NCI-H1436 treated with DMSO at 0.1 percent for 48 hours (cell line): ENCODE measurements around the gene CDK19.

Source experiments
- DNase-seq: peaks from one replicate; lab custom pipeline; 2025; lab: John Stamatoyannopoulos, UW

CDK19 gene

DNA sequence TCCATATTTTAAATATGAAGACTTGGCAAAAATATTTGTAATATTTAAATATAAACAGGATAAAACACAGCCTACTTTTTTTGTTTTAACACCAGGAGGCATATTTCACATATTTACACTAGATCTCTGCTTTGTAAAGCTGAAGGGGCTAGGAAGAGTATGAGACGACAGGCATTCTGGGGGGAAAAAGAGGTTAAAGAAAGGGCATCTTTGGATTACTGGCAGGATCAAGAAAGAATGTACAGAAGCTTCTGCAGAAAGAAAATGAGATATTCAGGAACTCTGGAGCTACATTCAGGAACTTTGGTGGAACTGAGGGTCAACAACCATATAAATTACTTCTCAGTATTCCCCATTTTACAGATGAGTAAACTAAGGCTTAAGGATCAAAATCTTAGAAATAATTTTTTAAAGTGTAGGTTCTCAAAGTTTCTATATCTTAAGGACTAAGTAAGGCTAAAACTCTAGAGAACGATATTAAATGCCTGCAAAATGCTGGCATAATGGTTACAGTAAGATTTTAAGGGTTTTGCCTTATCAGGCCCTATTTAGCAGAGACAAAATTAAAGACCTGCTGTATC is 156.5 kb downstream of the CDK19 start:
- DNase-seq, result no peak

DNA sequence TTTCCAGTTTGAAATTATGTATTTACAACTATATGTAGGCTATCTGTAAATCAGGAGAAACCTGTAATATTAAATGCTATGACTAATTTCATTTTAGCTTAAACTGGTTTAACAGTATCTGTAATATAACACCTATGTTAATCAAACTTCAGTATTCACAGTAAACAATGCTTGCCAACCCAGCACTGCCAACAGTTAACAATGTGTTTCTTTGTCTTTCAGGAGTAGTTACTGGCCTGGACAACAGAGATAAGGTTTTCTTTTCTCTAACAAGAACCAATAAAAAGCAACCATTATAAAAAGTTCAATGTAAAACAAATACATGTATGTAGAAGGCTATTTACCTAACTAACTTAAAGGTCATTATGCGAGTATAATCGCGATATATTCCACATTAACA is 158.8 kb downstream of the CDK19 start:
- no peak for DNase-seq

DNA sequence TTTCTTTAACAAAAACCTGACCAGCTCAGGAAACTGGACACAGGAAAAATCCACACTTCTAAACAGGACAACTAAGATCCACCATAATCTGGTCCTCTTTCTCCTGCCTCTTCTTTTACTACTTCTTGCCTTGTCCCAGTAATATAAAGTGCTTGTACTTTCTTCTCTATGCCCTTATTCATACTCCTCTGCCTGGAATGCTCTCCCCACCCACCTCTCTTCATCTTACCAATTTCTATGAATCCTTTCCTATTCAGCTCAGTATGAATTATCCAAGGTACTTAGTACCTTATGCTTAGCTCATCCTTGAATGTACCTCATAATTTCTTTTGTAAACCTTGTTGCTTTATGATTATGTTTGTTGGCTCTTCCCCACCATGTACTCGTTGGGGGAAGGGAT is 159.4 kb downstream of the CDK19 start:
- DNase-seq, result no peak

DNA sequence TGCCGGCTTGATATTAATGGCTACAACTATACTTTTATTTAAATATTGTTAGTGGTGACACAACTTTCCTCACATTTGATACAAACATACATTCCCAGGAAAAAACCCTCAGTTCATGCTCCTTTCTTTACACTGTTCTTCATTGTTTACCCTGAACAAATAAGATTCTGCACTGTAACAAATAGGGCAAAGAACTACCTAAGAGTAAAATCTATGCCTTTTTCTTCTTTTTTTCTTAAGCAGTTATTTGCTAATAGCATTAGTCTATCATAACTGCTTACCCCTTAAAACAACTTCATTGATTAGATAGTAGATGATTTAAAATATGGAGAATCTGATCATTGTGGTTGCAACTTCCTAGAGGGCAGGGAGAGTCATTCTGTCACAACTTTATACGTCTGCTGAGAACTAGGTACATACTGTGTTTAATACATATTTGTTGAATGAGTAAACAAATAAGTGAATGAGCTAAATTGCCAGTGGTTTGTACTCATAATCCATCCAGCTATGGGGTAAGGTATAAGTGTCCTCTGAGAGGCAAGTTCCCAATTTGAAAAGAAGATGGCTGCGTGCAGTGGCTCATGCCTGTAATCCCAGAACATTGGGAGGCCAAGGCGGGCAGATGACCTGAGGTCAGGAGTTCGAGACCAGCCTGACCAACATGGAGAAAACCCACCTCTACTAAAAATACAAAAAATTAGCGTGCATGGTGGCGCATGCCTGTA is 161.0 kb downstream of the CDK19 start:
- DNase-seq, result no peak

DNA sequence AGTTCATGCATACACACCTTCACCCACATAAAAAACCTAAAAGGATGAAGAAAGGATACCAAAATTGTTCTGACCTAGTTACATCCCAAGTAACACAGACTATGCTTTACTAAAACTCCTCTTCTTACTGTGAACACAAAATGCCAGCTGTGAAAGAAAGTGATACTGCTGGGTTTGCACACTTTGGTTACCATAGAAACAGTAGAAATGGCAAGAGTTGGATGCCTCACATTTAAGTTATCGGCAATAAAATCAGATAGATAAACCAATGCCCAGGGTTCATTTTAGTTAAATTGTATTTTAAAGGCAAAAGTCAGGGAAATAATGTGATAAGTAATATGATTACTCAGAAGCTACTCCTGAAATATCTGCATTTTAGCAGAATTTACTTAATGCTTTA is 161.9 kb downstream of the CDK19 start:
- no peak for DNase-seq

DNA sequence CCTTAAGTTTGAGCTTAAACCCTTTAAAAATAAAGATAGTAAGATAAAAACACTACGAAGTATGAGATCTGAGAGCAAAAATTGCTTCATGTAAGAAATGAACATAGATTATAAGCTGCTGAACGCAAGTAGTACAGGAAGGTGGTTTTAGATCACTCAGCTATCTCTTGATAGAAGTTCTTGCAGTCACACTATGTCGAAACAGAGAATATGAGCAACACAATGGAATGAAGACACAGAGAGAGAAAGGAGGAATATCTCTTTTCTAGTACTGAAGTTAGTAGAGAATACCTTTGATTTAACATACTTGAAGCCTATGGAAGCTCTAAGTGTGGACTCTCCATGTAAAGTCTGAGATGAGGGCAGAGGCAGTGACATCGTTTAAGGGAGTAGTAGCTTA is 162.7 kb downstream of the CDK19 start:
- no peak for DNase-seq

DNA sequence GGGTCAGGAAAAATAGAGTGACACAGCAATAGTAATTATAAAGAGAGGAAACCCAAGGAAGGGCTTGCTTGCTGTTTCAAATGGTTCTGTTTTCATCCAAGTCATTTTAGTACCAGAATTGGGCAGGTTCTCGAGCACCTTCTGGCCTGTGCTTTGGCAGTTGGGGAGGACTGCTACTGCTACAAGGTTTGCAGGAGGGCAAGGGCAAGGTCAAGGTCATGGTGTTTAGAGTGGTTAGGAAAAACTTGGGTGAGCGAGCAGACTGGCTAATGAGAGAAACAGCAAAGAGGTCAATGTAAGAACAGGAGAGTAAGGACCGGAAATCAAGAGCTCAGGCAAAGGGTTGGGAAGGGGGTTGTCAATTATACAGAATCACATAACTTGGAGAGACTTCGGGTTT is 164.5 kb downstream of the CDK19 start:
- no peak for DNase-seq

DNA sequence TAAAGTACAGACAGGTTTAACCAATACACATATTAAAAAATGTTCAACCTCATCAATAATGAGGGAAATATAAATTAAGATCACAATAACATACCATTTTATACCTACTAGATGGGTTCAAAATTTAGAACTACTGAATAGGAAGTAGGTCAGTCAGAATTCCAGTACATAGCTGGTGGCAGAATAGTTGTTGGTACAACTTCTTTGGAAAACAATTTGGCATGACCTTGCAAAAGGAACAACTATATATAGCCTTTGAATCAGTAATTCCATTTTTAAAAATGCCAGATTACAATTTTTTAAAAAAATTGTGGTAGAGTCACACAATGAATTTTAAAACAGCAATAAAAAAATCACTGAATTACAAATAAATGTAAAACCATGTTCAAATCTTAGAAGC is 165.6 kb downstream of the CDK19 start:
- no peak for DNase-seq

DNA sequence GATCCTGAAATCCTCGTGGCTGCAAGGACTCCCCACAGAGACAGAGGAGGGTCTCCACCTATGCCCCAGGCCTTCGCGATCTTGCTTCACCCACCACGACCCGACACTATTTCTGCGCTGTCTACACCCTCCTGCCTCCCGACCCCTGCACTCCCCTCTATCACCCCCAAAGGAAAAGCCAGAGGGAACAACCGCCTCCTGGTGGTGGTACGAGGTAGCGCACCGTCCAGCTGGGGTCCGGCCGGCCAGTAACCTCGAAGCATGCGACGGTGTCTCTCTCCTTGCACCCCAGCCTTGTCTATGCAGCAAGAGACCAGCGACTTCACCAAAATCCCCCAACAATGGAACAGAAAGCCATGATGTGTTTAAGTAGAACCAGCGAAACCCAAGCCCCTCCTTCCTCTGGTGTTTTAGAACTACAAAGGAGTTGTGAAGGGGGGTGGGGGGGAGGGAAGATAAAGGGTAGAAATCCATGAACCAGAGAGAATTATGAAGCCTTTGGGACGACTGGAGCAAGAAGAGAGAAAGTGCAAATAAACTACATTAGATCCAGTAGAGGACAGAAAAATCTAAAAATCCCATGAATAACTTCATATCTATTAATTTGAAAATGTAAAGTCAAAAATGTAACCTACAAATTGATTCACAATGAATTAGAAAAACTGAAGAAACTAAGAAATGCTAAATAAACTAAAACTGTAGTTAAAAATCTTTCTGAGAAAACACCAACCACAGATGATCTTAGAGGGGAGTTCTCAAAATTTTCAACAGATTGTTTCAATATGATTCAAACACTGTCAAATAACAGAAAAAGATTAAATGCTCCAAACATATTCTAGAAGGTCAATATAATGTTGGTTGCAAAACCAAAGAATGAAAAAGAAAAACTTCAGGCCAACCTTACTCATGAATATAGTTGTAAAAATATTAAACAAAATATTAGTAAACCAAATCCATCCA is 168.0 kb downstream of the CDK19 start:
- no peak for DNase-seq

DNA sequence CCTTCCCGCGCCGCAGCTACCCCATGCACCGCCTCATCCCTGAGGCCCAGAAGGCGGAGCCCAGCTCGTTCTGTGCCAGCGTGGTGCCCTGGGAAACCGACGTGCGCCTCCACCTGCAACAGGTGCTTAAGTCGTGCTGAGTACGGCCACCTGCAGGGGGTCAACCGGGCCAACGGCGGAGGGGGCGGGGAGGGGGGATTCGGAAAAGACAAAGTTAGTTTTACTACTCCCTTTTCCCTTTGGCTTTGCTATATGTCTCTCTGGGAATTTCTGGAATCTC is 168.9 kb downstream of the CDK19 start:
- no peak for DNase-seq

DNA sequence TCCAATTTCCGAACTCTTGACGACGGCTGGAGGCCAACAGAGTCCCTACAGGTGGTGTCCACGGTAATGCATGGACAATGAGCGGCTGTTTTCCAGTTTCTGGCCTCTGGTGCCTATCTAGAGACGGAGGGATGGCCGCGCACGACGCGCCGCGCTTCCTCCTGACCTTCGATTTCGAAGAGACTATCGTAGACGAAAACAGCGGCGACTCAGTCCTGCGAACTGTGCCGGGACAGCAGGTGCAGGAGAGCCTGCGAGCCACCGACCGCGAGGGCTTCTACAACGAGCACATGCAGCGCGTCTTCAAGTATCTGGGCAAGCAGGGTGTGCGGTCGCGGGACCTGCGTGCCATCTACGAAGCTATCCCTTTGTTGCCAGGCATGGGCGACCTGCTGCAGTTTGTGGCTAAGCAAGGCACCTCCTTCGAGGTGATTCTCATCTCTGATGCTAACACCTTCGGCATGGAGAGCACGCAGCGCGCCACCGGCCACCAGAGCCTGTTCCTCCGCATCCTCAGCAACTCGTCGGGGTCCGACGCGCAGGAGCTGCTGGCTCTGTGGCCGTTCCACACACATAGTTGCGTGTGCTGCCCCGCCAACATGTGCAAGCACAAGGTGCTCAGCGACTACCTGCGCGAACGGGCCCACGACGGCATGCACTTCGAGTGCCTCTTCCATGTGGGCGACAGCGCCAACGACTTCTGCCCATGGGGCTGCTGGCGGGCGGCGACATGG is 169.4 kb downstream of the CDK19 start:
- no peak for DNase-seq

DNA sequence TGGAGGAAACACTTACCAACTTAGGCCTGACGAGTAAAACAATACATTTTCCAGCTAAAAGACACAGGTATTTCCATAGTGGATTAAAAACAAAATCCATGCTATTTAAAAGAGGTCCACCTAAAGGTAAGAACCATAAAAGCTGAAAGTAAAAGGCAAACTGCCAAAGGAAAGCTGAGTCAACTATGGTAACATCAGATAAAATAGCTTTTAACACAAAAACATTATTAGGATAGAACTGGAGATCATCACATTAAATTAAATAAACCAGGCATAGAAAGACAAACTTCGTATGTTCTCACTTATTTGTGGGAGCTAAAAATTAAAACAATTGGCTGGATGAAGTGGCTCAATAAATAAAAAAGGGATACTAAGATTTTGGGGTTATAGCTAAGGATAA is 172.1 kb downstream of the CDK19 start:
- no peak for DNase-seq

DNA sequence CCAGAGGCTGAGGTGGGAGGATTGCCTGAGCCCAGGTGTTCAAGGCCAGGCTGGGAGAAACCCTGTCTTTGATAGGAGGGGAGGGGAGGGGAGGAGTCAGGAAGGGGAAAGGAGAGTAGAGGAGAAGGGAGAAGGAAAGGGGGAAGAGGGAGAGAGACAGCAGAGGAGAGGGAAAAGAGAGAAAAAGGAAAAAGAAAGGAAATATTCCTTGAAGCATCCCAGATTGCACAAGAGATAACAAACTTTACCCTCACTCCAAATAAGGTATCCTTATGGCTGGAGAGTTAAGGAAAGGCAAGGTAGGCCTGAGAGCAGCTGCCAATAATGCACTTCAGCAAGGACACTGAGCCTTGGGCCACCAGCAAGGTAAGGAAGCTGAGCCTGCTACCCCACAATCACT is 172.6 kb downstream of the CDK19 start:
- DNase-seq, result no peak

DNA sequence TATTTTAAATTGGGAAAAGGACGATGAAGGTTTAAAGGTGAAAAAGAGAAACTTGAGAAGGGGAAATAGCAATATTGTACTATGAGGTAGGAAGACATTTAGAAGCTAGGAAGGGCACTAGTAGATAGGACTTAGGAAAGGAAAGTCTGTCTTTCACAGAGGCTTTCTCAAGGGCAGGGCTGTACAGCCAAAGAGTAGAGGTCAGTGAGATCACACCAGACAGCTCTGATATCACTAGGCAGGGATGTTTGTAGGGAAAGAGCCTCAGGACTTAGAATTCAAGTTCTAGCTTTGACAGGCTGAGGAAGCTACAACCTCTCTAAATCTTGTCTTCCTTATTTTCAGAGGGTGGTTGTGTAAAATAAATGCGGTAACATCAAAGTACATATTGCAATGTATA is 178.5 kb downstream of the CDK19 start:
- DNase-seq, result no peak

DNA sequence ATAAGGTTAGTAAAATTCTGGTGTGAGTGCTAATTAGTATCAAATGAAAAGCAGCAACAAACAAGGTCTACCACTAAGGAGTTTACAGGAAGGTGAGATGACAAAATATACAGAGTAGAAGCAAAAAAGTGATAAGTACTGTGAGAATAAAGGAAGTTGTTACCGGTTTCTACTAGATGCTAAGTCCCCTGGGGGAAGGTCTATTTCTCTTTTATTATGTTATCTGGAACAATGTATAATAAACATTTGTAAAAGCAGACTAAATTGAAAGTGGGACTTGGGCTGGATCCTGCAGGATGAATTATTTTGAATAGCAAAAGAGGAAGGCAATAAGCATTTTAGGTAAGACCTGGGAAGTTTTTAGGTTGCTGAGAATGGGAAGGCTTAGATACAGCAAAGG is 180.2 kb downstream of the CDK19 start:
- DNase-seq, result no peak

DNA sequence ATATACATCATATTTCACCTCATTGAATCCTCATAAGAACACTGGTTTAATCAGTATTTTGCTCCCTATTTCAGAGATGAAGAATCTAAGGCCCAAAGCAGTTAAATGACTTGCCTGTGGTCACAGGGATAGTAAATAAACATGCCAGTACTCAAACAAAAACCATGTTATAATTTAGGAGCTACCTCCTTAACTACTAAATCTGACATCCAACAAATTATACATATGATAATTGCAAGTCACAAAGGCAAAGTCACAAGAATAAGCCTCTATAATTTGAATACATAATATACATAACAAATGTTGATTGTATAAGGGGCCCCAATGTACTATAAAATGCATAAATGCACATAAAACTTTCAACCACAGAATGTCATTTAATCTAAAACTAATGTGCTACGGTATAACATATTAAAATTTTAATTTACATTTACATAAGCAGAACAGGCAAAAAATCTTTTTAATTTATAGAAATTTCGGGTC is 181.5 kb downstream of the CDK19 start:
- DNase-seq, result no peak

DNA sequence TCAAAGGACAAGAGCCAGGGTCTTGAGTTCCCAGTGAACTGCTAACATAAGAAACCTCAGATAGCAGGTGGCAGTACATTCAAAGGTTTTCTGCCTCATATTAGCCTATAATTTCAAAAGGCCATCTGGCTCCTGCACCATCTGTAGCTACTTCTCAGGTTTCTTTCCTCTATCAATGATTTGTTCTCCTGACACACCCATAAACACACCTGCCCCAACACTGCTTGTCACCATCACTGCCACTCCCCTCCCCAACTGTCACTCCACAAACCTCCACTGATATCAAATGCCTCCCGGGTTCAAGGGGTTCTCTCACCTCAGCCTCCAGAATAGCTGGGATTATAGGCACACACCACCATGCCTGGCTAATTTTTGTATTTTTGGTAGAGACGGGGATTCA is 186.1 kb downstream of the CDK19 start:
- DNase-seq, result peak; percentile 45

DNA sequence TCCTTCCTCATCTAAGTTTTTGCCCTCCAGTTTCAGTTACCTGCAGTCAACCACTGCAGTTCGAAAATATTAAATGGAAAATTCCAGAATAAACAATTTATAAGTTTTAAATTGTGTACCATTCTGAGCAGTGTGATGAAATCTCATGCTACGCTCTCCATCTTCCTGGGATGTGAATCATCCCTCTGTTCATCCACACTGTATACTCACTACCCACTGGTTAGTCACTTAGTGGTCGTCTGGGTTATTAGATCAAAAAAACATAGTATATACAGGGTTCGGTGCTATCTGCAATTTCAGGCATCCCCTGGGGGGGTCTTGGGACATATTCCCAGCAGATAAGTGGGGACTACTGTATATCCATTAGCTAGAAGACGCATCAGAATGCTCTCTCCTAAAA is 186.9 kb downstream of the CDK19 start:
- no peak for DNase-seq

DNA sequence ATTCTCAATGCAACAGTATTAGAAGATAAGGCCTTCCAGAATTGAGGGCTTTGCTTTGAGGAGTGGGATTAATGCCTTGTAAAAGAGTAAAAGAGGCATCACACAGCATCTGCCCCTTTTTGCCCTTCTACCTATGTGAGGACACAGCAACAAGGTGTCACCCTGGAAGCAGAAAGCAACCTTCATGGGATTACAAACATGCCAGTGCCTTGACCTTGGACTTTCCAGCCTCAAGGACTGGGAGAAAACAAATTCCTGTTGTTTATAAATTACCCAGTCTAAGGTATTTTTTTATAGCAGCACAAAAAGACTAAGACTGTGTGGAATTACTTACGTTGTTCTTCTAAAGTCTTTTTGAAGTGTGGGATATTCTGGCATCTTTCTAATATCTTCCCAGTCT is 188.8 kb downstream of the CDK19 start:
- DNase-seq, result no peak

DNA sequence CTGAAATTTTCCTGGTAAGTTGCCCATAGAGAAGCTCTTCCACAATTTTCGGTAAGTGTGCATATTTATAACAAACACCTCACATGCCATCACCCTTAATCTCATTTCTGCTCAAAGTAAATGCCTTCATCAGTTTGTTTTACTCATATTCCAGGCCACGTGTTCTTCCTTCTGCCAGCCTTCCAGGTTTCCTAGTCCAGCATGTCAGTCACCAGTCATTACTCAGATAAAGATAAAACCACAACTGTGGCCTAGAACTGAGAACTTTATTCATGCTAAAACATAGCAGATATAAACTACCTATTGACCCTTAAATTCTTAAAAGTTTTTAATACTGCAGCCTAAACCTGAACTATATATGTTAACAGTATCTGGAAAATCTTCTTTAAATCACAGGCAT is 189.4 kb downstream of the CDK19 start:
- DNase-seq, result no peak

DNA sequence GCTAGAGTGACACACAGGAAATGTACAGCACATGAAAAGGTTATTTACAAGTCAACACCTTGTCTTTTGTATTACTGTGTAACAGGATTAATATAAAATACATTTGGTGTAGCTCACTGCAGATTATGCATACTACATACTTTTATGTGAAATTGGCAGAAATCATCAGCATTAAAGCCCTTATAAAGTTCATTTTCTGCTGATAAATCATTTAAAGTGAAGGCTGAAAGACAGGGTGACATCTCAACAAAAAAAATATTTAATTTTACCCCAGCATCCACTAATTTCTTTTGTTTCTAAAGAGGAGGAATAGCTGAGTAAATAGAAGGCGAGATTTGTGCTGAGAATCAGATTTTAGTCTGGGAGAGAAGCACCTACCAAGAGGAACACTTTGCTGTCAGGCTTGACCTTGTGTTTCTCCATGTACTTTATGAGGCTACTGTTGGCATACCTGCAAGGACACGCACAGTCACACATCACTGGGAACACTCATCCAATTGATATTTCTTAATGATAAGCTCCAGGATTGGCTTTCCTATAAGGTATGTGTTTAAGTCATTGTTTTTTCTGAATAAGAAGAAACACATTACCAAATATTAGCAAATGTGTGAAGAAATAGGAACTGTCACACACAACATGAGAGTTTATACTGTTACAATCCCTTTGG is 192.2 kb downstream of the CDK19 start:
- DNase-seq, result no peak

DNA sequence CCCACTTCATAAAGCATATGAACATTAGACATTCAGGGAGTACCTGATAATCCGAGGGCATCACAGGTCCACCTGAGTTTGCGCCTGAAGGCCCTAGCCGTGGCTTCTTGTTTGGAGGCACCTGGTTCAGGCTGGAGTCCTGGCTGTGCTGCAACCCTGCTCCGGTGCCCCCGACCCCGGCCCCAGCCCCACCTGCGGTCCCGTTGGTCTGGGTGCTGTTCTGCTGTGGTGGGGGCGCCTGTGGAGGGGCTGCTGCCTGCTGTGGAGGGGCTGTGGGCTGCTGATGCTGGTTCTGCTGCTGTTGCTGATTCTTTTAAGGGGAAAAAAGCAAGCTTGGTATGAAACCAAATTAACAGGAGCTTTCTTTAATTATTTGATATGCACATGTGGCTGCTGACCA is 194.2 kb downstream of the CDK19 start:
- DNase-seq, result no peak
